ENCODE results near the gene OR5K4. TPM values are rescaled to one million over a fixed set of nuclear protein-coding genes. Genes with fewer than 3 reads are reported as not detected.

Gene OR5K4
- total RNA-seq, 4 donors from 2014 or later: not detected

GRCh38 chr3:98404010-98404409, 50.4 kb downstream of the OR5K4 start:
- in situ Hi-C loops (cut with MboI; ENCODE audit: low sequenced_read_pairs in 4 of 4): no loop called here

More at GRCh38 chr3:98404010-98404409, 50.4 kb downstream of the OR5K4 start:
- DNase-seq: no peak
- Histone ChIP-seq H3K4me3 (no peak overlapping the region), H3K27ac (no peak overlapping the region), H3K9me3 (peaks cover 0 to 4% (median 0%) of the 10 kb centered on the region in 3 donors), H3K4me1 (no peaks in the 10 kb centered on the region), H3K36me3 (no peaks in the 10 kb centered on the region), H3K27me3 (no peaks in the 10 kb centered on the region)
- no peak for ATAC-seq
- intact Hi-C loops (cut with DNase I; ENCODE audit: low total_unique reads): no loop called here
- no peak for TF ChIP-seq CTCF (IDR thresholded peaks at IDR 0.05 in 4 of 5, conservative IDR thresholded peaks at IDR 0.05 in 1 of 5)
- no peak for TF ChIP-seq POLR2A (IDR thresholded peaks at IDR 0.05)

Other genes starting within 250 kb of the OR5K4 start
- gene OR5H1, start 223.1 kb upstream of the OR5K4 start, total RNA-seq: not detected
- gene OR5H14, start 206.4 kb upstream of the OR5K4 start, total RNA-seq: not detected
- gene OR5H15, start 187.2 kb upstream of the OR5K4 start, total RNA-seq: not detected
- gene OR5H6, start 89.6 kb upstream of the OR5K4 start, total RNA-seq: not detected
- gene OR5H2, start 71.3 kb upstream of the OR5K4 start, total RNA-seq: not detected
- not detected for gene OR5K3, start 36.8 kb downstream of the OR5K4 start, total RNA-seq
- gene OR5K1, start 109.3 kb downstream of the OR5K4 start, total RNA-seq: not detected
- not detected for gene OR5K2, start 143.8 kb downstream of the OR5K4 start, total RNA-seq
- 100 to 1,000 TPM in 1 of 4 donors, 10 to 100 TPM in 3; 47.5 to 115 (median 87.2) TPM for gene CLDND1, start 169.0 kb downstream of the OR5K4 start, total RNA-seq
- gene GPR15, start 178.1 kb downstream of the OR5K4 start, total RNA-seq: not detected
- gene CPOX, start 239.8 kb downstream of the OR5K4 start, total RNA-seq: 10 to 100 TPM in 3 of 4 donors, 1 to 10 TPM in 1; 9.8 to 25.6 (median 15.1) TPM

Measured in gastrocnemius medialis (tissue), 4 donors.